Tibial nerve (tissue), 4 donors: ENCODE results near the gene SEPTIN5.

Source experiments
- EP300 ChIP-seq, 2 donors: sonication (generic); formaldehyde crosslinking; IDR thresholded peaks; one replicate each; pipeline ENCODE4 v1.6.1; 2017; ENCODE audit warnings: antibody characterized with exemption in 2 of 2, mild to moderate bottlenecking in 1 of 2
- POLR2A ChIP-seq, 2 donors: fragments of 450-650 bp; IDR thresholded peaks; one replicate each; pipeline ENCODE4 v1.6.1; 2017; ENCODE audit warnings: antibody characterized with exemption in 2 of 2, mild to moderate bottlenecking in 2 of 2, moderate library complexity in 2 of 2
- TF ChIP-seq, protein P1 (sequence below), 5 experiments: fragments of 200-600 bp in 3 of 5; fragments of 450-650 bp in 2 of 5; sonication (generic) in 3 of 5; IDR thresholded peaks; one replicate each; pipeline ENCODE4 v1.5.1; 2016 to 2019; ENCODE audit warnings: antibody characterized with exemption in 5 of 5, mild to moderate bottlenecking in 3 of 5, moderate library complexity in 2 of 5

GRCh38 chr22:19758896-19759426 lies 44.7 kb downstream of the SEPTIN5 start:
- TF ChIP-seq, protein P1, sequence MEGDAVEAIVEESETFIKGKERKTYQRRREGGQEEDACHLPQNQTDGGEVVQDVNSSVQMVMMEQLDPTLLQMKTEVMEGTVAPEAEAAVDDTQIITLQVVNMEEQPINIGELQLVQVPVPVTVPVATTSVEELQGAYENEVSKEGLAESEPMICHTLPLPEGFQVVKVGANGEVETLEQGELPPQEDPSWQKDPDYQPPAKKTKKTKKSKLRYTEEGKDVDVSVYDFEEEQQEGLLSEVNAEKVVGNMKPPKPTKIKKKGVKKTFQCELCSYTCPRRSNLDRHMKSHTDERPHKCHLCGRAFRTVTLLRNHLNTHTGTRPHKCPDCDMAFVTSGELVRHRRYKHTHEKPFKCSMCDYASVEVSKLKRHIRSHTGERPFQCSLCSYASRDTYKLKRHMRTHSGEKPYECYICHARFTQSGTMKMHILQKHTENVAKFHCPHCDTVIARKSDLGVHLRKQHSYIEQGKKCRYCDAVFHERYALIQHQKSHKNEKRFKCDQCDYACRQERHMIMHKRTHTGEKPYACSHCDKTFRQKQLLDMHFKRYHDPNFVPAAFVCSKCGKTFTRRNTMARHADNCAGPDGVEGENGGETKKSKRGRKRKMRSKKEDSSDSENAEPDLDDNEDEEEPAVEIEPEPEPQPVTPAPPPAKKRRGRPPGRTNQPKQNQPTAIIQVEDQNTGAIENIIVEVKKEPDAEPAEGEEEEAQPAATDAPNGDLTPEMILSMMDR (IDR thresholded peaks at IDR 0.05): no peak
- TF ChIP-seq POLR2A (IDR thresholded peaks at IDR 0.05): no peak
- TF ChIP-seq EP300 (IDR thresholded peaks at IDR 0.05): no peak
